GM12873 (cell line): ENCODE data around the gene NDST1.

Source experiments
- TF ChIP-seq, protein P1 (sequence below): IDR thresholded peaks from 2 replicates; pipeline ENCODE4 v1.5.1; 2012; ENCODE audit warnings: low read depth, mild to moderate bottlenecking, moderate library complexity, low read length, control low read depth; ENCODE audit not compliant: insufficient read depth; ENCODE audit errors: missing control alignments

Gene NDST1

DNA sequence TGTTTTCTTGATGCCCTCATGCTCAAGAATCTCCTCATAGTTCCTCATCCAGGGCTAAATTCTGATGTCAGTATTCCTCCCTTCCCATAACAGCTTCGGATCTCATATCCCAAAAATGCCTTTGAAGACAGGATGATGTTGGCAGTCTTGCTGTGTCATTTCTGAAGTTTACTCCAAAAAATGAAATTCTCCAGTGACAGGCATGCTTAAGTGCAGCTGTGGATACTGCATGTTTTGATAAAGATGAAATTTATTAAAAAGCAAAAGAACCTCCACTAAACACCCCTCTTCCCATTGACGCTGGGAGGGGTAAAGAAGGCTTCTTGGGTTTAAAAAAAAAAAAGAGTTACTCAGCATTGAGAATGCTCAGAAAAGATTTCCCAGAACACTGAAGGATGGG is 43.1 kb downstream of the NDST1 start:
- TF ChIP-seq, protein P1, sequence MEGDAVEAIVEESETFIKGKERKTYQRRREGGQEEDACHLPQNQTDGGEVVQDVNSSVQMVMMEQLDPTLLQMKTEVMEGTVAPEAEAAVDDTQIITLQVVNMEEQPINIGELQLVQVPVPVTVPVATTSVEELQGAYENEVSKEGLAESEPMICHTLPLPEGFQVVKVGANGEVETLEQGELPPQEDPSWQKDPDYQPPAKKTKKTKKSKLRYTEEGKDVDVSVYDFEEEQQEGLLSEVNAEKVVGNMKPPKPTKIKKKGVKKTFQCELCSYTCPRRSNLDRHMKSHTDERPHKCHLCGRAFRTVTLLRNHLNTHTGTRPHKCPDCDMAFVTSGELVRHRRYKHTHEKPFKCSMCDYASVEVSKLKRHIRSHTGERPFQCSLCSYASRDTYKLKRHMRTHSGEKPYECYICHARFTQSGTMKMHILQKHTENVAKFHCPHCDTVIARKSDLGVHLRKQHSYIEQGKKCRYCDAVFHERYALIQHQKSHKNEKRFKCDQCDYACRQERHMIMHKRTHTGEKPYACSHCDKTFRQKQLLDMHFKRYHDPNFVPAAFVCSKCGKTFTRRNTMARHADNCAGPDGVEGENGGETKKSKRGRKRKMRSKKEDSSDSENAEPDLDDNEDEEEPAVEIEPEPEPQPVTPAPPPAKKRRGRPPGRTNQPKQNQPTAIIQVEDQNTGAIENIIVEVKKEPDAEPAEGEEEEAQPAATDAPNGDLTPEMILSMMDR, result no peak

DNA sequence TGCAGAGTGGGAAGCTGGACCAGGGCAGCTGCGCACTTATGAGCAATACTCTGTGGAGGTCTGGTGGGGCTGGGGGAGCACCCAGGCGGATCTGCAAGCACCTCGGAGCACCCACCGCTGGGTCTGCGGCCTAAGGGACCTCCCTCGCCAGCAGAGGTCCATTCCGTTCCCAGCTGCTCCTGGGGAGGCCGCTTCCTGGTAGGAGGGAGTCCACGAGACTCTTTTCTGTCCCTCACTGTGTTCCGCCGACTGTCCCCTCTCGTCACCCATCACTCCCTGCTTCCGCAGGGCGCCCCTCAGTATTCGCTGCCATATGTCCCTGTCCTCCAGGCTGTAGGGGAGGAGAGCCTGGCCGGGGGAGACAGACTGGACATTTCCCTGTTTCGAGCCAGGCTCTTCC is 45.5 kb downstream of the NDST1 start:
- TF ChIP-seq, protein P1, result no peak

DNA sequence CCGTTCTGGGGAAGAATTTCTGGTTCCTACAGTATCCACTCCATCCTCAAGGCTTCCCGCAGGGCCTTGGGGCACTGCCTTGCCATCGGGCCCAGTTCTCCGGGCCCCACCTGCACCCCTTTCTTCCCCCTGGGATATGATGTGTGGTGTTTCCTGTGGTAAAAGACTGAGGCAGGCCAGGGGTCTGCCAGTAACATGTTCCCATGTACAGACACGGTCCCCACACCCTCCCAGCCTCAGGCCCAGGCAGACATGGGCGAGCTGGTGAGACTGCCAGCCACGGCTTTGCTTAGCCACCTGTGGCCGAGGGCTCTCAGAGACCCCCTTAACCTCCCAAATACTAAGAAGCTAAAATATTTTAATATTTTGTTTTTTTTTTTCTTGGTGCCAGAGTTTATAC is 46.0 kb downstream of the NDST1 start:
- TF ChIP-seq, protein P1, result no peak

DNA sequence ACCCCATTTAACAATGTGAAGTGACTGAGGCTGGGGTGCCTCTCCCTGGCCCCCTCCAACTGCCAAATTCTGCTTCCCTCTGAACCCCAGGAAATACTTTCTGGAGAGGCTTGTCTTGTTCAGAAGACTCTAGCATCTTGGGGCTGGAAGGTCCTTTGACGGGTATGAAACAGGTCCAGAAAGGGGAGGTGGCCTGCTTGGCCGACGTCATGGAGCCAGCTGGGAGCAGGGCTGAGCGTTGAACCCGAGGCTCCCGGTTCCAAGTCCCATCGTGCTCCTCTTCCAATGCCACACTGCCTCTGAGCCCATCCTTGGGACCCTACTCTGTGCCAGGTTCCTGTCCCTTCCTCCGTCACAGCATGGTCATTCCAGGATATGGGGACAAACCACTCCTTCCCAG is 46.9 kb downstream of the NDST1 start:
- TF ChIP-seq, protein P1, result no peak

DNA sequence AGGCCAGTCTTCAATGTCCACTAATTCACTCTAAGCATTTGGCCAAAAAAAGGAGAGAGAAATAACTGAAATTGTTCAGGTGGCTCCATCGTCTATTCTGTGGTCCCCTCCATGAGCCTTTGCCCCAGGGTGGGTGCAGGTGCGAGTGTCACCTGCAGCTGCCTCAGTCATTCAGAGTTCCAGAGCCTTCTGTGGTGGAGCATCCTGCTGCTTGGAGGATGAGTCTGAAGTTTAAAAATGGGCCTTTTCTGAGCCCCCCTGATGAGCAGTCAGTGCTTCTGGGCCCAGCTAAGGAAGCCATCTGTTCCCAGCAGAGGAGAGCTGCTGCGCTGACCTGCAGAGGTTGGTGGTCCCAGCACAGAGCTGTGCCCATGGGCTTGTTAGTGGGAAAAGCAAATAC is 48.2 kb downstream of the NDST1 start:
- TF ChIP-seq, protein P1, result no peak

DNA sequence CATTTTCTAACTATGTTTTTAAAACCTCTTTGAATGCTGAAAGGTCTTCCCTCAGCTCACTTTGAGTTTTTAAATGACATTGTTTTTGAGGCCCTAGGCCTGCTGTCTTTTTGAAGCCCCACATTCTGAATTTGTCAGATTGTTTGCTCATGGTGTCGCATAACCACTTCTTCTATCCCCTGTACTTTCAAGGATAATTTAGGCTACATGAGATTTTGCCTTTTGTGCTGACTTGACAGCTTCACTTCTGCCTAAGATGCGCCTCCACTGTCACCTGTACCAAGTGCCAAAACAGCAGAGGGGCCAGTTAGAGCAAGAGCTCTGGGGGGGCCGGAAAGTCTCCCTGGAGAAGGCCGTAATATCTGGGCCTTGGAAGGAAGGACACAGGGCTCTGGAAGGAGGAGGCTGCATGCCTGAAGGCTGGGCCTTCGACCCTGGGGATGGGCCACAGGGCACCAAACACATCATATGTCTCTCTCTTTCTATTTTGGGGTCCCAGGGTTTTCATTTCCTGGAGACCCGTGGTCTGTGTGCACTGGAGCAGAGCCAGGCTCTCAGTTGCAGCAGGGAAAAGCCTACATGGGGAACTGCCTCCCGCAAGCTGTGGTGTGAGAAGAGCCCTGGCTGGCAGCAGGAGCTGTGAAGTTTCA is 49.1 kb downstream of the NDST1 start:
- TF ChIP-seq, protein P1, result no peak

DNA sequence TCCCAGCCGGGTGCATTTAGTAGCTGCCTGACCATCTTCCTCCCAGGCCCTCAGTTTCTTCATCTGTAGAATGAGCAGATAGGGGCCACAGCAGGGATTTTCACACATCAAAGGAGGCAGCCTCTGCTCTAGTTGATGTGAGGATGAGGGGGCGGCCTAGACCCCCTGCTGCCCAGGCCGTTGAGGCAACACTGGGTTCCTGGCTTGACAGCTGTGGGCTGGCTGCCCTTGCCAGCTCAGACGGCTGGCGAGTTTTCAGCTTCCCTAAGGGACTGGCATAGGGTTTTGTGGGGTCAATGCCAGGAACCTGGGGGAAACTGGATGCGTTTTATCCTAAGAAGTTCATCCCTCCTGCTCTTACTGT is 49.6 kb downstream of the NDST1 start:
- TF ChIP-seq, protein P1, result no peak
